GM21717 (cell line): ENCODE results near the gene ARAP3.
"Not testable (repeated sequence)": the region's sequence is repeated elsewhere in the genome, so short reads cannot be mapped to it uniquely, and the experiment has no call there.

Experiments used
- ATAC-seq: cut with Tn5 transposase; IDR thresholded peaks from one replicate; pipeline ENCODE4 v1.9.1; 2021; ENCODE audit warnings: mild to moderate bottlenecking, moderate library complexity; ENCODE audit not compliant: unreplicated experiment

ARAP3 gene, protein sequence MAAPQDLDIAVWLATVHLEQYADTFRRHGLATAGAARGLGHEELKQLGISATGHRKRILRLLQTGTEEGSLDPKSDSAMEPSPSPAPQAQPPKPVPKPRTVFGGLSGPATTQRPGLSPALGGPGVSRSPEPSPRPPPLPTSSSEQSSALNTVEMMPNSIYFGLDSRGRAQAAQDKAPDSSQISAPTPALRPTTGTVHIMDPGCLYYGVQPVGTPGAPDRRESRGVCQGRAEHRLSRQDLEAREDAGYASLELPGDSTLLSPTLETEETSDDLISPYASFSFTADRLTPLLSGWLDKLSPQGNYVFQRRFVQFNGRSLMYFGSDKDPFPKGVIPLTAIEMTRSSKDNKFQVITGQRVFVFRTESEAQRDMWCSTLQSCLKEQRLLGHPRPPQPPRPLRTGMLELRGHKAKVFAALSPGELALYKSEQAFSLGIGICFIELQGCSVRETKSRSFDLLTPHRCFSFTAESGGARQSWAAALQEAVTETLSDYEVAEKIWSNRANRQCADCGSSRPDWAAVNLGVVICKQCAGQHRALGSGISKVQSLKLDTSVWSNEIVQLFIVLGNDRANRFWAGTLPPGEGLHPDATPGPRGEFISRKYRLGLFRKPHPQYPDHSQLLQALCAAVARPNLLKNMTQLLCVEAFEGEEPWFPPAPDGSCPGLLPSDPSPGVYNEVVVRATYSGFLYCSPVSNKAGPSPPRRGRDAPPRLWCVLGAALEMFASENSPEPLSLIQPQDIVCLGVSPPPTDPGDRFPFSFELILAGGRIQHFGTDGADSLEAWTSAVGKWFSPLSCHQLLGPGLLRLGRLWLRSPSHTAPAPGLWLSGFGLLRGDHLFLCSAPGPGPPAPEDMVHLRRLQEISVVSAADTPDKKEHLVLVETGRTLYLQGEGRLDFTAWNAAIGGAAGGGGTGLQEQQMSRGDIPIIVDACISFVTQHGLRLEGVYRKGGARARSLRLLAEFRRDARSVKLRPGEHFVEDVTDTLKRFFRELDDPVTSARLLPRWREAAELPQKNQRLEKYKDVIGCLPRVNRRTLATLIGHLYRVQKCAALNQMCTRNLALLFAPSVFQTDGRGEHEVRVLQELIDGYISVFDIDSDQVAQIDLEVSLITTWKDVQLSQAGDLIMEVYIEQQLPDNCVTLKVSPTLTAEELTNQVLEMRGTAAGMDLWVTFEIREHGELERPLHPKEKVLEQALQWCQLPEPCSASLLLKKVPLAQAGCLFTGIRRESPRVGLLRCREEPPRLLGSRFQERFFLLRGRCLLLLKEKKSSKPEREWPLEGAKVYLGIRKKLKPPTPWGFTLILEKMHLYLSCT (N-terminal part only)

DNA sequence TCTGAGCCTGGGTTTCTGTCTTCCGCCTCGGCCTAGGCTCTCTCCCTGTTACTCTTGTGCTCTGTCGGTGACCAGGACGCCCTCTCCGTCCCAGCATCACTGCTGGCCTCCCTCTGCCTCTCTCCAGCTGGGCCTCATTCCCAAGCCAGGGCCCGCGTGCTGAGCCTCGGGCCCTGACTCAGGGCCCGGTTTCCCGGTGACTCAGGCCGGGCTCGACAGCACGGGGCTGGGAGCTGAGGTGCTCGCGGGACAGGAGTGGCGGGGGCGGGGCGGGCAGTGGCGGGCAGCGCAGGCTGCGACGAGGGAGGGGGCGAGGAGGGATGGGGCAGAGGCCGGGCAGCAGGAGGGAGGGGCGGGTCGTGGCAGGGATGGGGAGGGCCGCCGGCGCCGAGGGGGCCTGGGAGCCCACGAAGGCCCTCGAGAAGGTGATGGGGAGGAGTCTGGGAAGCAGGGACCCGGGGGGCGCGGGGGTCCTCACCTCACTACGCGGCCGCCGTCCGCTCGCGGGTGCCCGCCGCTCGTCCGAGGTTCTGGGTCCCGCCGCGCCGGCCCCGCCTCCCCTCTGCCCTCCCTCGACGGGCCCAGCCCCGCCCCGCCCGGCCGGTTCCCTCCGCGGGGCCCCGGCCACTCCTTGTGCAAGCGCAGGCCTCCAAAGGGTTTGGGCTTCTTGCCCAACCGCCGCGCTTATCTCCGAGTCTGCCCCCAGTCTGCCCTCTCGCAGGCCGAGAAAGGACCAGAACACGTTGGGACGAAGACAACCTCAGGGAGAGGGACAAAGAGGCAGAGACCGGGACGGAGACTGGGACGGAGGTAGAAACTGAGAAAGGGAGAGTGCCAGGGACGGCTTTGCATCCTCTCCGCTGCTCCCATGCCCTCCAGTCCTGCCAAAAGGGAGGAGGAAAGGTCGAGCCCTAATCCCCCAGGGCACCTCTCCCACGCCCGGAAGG, at the start of gene ARAP3:
Gene ARAP3 (minus strand): TSS at position 536 of the 947 bp plus-strand sequence. CDS start 1,744 bp downstream, outside the sequence.
- no peak for ATAC-seq

DNA sequence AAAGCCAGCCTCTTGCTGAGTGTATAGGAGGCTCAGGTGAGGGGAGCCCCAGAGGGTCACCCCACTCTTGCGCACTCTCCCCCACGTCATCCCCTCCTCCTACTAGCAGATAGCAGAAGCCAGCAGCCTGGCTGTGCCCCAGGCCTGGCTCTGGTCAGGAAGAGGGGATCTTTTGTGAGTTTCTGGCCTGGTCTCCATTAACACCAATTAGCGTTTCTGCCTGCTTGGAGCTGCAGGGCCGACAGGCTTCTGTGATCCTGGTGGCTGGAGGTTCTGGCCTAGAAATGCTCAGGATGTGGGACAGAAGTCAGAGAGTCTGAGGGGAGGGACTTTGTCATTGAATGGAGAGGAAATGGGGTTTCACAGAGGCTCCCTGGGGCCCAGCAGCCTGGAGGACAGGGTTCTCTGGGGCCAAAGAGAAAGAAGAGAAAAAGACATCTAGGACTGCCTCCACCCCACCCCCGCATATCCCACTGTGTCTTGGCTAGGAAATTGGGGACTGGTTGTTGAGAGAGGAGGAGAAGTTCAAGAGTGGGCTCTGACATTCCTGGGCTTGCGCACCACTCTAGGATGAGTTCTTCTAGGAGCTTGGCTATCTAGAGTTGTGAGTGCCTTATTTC, 47.5 kb upstream of the ARAP3 start:
- no peak for ATAC-seq

DNA sequence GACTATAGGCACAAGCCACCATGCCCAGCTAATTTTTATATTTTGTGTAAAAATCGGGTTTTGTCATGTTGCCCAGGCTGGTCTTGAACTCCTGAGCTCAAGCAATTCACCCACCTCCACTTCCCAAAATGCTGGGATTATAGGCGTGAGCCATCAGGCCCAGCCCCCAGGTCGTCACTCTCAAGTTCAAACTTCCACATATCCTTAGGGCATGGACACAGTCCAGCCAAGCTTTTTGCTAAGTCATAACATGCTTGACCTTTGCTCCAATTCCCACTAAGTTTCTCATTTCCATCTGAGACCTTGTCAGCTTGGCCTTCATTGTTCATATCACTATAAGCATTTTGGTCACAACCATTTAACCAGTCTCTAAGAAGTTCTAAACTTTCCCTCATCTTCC, 43.9 kb upstream of the ARAP3 start:
- no peak for ATAC-seq

DNA sequence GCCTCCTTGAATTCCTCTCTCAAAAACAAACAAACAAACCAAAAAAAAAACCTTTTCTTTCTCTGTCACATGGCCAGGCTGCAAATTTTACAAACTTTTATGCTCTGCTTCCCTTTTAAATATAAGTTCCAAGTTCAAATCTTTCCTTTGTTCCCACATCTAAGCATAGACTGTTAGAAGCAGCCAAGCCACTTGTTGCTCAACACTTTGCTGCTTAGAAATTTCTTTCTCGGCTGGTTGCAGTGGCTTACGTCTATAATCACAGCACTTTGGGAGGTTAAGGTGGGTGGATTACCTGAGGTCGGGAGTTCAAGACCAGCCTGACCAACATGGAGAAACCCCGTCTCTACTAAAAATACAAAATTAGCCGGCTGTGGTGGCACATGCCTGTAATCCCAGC, 43.1 kb upstream of the ARAP3 start:
- ATAC-seq: not testable (repeated sequence)

DNA sequence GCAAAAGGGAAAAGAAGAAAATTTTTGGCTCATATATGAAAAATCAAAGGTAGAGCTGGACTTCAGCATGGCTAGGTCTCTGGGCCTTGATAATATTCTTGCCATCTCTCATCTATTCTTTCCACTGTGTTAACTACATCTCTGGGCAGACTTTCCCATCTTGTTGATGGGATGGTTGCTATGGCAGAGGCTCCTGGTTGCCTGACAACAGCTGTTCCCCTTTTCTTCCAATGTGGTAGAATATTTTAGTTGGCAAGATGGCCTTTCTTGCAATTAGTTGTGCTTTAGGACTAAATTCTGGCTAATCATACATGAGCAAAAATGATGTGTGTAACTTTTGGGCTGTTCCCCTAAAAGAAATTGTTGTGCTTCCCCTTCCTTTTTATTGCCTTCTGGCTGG, 40.2 kb upstream of the ARAP3 start:
- no peak for ATAC-seq

DNA sequence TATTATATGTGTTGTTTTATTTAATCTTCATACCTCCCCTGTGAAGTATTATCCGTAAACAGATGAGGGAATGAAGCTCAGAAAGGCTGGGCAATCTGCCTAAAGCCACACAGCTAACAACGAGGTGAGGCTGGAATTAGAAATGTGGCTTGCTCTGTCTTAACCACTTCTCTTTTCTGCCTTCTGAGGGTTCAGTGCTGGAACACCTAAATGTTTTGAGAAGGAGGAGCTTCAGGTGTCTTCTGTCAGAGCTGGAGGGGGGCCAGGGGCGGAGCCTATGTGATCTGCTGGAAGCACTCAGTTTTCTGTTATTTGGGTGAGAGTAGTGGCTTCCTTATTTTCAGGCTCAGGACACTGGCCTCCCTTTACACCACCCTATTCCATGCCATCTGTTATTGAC, 35.0 kb upstream of the ARAP3 start:
- ATAC-seq: no peak

DNA sequence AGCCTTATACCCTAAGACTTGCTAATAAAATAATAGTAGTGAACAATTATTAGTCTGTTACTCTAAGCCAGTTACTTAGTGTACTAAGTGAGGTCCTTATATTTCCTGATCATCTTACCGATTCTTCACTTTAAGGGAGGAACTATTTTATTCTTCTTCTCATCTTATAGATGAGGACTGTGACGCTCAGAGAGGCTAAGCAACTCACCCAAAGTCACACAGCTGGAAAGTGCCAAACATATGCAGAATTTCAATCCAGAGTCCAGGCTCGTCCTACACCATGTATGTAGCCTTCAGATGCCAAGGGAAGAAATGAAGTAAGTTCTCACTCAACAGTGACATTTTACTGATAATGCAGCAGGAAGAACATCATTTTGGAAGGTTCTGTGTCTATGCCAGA, 34.4 kb upstream of the ARAP3 start:
- ATAC-seq: no peak

DNA sequence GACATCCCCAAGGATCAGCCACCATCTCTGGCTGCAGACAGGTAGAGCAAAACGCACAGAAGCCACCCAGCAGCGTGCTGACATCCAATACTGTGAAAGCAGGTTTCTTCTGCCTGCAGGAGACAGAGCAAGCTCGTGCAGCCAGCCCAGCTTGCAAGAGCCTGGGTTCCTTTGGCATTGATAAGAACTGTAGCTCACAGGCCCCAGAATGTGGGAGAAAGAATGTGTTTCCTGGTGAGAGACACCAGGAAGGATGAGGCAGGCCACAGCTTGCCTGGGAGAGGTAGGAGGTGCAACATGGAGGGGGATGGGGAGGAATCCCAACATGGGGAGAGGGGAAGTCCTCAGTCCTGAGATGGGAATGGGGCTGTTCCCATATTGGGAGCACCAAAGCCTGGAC, 34.0 kb upstream of the ARAP3 start:
- no peak for ATAC-seq

DNA sequence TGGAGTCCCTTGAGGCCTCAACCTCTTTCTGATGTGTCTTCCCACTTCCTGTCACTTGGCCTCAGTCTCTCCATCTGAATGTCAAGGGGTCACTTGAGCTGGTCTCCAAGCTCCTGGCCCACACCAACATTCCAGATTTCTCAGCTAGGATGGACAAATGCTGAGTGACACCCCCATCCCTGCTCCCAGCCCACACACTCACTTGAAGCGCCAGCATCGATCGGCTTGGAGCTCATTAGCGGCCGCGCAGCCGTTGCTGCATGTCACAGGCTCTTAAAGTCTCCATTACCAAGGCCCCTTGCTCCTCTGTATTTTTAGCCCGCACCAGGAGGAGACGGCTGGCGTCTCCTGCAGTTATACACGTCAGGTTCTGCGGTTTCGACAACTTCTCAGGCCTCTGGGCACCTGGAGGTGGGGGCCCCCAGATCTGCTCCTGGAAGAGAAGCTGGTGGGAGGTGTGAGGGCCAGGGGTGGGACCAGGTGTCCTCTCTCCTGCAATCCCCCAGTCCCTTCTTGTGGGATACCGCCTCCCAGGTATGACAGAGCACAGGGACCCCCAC, 33.4 kb upstream of the ARAP3 start:
- ATAC-seq: no peak

DNA sequence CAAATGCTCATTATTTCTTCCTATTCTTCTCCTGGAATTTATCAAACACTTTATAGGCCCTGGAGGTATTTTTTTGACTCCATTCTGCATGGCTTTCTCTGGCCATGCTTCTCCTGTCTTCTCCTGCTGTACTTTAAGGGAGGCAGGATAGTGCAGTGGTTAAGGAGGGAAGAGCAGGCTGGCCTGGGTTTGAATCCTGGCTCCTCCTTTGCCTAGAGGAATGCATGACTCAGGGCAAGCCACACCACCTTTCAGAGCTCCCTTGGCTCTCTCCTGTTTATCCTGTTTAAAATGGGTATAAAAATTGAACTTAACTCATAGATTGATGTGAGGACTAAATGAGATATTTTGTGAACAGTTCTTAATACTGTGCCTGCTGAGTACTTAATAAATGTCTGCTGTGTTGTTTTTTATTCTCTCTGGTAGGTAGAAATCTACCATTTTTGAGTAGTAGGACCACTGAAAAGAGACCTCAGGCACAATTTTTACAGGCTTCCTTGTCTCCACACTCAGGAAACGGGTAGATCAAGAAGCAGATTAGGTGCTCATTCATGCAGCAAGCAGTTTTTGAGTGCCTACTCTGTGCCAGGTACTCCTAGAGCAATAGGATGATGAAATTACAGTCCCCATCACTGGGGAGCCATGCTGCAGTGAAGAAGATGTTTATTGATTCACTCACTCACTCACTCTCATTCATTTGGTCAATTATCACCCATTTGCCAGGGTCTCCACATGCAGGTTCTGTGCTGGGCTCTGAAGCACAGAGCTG, 32.7 kb upstream of the ARAP3 start:
- ATAC-seq: no peak

DNA sequence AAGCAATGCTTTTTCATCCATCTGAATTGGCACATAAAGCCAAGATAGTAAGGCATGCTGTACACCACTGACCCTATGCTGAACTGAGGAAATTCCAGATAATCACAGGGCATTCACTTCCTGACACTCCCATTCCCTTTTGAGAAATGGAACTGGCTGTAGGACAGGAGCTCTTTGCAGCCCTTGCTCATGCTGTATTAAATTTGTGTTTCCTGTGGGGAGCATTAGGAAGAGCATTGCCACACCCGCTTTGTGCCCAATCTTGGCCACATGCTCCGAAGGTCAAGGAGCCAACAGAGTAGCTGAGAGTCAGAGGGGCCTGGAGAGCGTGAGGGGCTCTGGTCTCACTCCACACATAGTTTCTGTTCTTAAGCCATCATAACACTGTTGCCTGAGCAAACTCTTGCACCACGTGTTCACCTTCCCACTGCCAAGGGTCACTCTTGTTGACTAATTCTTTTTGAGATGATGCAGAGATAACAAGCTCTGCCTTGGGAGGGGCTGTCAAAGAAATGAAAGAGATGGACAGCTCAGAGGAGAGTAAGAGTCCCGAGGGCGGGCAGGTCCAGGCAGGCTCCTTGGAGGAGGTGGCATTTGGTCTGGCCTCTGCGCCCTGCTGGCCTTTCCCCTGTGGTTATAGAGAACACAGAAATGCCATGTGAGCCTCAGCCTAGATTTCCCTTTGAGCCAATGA, 31.7 kb upstream of the ARAP3 start:
- ATAC-seq: no peak

DNA sequence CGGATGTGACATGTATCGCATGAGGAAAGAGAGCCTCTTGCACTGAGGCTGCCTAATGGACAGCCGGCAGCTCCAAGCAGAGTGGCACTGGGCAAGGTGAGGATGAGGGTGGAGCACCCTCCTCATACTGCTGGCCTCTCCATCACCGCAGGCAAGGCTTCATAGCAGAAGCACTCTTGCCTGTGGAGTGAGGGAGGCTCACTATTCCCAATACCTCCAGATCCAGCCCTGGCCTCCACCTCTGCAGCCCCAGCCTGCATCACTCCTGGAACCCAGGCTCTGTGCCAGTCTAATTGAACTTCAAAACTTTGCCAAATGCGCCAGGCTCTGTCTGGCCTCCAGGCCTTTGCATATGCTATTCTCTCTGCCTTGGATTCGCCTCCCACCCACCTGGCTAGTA, 29.7 kb upstream of the ARAP3 start:
- no peak for ATAC-seq

DNA sequence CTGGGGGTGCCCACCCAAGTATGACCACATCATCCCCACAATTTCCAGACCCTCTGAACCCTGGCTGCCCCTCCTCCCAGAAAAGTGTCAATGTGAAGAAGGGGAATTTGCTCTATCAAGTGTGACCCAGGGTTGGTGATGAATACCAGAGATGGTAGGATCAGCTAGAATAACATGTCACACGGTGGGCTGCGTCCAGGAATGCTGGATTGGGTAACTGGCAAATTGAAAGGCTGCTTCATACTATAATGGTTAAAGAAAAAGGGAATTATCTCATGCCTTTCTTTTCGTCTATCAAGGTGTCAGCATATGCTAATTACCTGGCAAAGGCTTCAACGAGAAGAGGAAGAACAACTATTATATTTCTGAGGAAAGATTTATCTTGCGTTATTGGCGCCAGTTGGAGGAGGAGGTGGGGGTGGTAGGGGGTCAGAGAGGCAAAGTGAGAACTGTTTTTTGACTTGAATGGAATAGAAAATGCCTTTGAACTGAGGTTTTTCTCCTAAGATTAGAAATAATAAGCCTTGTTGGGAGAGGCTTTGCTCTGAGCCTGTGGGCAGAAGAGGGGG, 27.8 kb upstream of the ARAP3 start:
- ATAC-seq: no peak

DNA sequence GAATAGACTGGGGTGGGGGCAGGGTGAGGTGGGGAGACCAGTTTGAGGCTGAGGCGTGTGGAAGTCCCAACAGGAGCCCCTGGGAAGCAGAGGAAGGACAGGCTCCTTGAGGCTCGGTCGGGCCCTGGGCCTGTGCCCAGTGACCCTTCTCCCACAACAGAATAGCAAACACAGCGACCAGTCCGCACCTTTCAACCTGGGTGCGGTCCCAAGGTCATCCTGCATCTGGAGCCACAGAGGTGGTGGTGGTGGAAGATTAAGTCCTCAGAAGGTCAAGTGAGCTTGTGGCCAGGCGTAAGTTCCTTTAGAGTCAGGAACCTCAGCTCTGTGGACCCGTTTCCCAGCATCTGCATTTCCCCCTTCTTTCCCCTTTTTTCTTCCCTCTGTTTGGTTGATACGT, 26.0 kb upstream of the ARAP3 start:
- no peak for ATAC-seq

DNA sequence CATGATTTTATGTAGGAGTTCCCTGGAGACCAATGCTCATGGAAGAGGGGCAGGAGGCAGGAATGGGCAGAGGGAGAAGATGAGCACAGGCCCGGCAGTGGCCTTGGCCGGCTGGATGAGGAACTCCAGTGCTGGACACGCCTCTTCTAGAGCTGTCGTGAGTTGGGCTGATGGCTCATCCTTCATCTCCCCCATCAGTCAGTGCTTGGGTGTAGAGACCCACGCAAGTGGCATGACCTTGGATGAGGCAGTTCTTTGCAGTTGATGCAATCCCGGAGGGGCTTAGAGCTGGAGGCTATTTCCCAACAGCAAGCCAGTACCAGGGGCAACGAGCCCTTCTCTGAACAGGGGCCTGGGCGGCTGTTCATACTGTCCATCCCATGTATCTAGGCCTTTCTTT, 25.5 kb upstream of the ARAP3 start:
- no peak for ATAC-seq

DNA sequence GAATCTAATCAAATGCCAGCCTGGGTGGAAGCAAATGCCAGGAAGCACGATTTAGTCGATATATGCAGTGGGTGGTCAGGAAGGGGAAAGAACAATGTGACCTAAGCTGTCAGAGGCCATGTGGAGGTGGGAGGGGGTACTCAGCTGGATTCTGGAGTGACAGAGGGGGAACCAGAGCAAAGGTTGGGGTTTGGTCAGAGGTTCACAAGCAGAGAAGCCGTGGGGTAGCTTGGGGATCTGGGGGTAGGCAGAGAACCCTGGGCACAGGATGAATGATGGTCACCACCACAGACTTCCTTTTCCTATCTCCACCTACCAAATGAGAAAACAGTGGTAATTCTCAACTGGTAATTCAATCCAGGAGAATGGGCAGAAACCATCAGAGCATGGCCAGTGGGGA, 24.1 kb upstream of the ARAP3 start:
- ATAC-seq: no peak

DNA sequence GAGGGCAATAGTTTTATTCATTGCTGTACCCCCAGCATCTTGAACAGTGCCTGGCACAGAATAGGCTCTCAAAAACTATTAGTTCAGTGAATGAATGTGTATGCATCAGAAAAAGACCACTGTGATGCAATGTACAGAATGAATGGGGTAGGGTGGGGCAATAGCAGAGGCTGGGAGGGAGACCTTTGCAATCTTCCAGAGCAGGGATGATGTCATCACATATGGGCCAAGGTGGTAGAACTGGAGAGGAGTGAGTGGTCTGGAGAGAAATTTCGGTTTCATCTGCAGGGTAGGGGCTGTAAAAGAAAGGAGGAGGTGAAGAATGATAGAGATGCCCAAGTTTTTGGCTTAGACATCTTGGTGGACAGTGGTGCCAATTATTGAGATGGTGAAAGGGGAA, 23.4 kb upstream of the ARAP3 start:
- ATAC-seq: no peak
